A549 (cell line): ENCODE measurements around the gene PGPEP1. TPM values are rescaled to one million over a fixed set of nuclear protein-coding genes. Genes with fewer than 3 reads are reported as not detected.

ENCODE experiments used
- ATAC-seq, 2 experiments: fragments of 200-7000 bp in 1 of 2; fragments of >200 bp in 1 of 2; cut with Nextera tagmentation in 1 of 2; cut with Tn5 transposase in 1 of 2; 3 replicates each; pipeline versions ENCODE4 v1.8.0 to v1.9.1; 2018 to 2020; ENCODE audit warnings: mild to moderate bottlenecking in 1 of 2, moderate library complexity in 1 of 2
- CTCF ChIA-PET: fragments of 300-600 bp; sonication (Branson Sonifier 250); formaldehyde crosslinking; extraction: SDS; loops from one replicate; lab custom pipeline; 2021; ENCODE audit warnings: antibody characterized with exemption, inconsistent platforms; lab: Yijun Ruan, JAX
- POLR2A ChIA-PET: fragments of 350-600 bp; formaldehyde crosslinking; extraction: SDS; loops from one replicate; lab custom pipeline; 2021; ENCODE audit warnings: antibody characterized with exemption, inconsistent platforms; lab: Yijun Ruan, JAX
- DNase-seq, 2 experiments: peaks; one replicate each; pipeline versions ENCODE4 v3.0.0 to v3.0.0-alpha.2; 2011 to 2016; ENCODE audit warnings: low read depth in 1 of 2, low spot score in 1 of 2
- FAIRE-seq: peaks from 2 replicates; lab custom pipeline; 2011; peaks lifted over from hg19 to GRCh38; lab: Jason Lieb, UNC
- H3K27ac ChIP-seq, 2 experiments: fragments of >200 bp; sonication (Bioruptor Twin); formaldehyde crosslinking; 3 replicates each; pipeline ENCODE4 v1.5.1; 2016 to 2017
- H3K4me1 ChIP-seq: fragments of >200 bp; sonication (Bioruptor Twin); formaldehyde crosslinking; 3 replicates; pipeline ENCODE4 v1.6.1; 2016
- H3K4me2 ChIP-seq: fragments of >200 bp; sonication (Bioruptor Twin); formaldehyde crosslinking; 3 replicates; pipeline ENCODE4 v1.6.1; 2016
- H3K4me3 ChIP-seq: fragments of >200 bp; sonication (Bioruptor Twin); formaldehyde crosslinking; 3 replicates; pipeline ENCODE4 v1.5.1; 2016
- H3K9me3 ChIP-seq: fragments of >200 bp; sonication (Bioruptor Twin); formaldehyde crosslinking; 3 replicates; pipeline ENCODE4 v1.6.1; 2016
- EHF ChIP-seq: fragments of 250-450 bp; sonication (Bioruptor Pico); IDR thresholded peaks from 2 replicates; pipeline ENCODE4 v1.5.0; 2020; ENCODE audit warnings: mild to moderate bottlenecking
- EP300 ChIP-seq, 2 experiments: fragments of >200 bp; sonication (Bioruptor Twin); formaldehyde crosslinking; IDR thresholded peaks; 2 replicates in 1 of 2; 3 replicates in 1 of 2; pipeline ENCODE4 v1.6.1; 2016 to 2017
- FOSL2 ChIP-seq, 2 experiments: fragments of 450-650 bp in 1 of 2; fragments of >200 bp in 1 of 2; sonication (Bioruptor Twin) in 1 of 2; formaldehyde crosslinking; IDR thresholded peaks; 2 replicates each; pipeline versions ENCODE4 v1.5.0 to v1.6.1; 2016 to 2020; ENCODE audit warnings: mild to moderate bottlenecking in 1 of 2, moderate library complexity in 1 of 2
- GATA3 ChIP-seq: IDR thresholded peaks from 2 replicates; pipeline ENCODE4 v1.6.1; 2012; ENCODE audit warnings: borderline replicate concordance
- HDAC2 ChIP-seq: fragments of 200-600 bp; sonication (generic); IDR thresholded peaks from 2 replicates; pipeline ENCODE4 v1.6.1; 2016
- KDM1A ChIP-seq: fragments of 200-600 bp; sonication (generic); IDR thresholded peaks from 2 replicates; pipeline ENCODE4 v1.6.1; 2016; ENCODE audit warnings: low read depth, mild to moderate bottlenecking
- NFE2L2 ChIP-seq: fragments of 150-350 bp; conservative IDR thresholded peaks from 2 replicates; pipeline ENCODE4 v1.6.1; 2014; ENCODE audit warnings: low read length
- PHF8 ChIP-seq: fragments of 200-600 bp; sonication (generic); IDR thresholded peaks from 2 replicates; pipeline ENCODE4 v1.6.1; 2016; ENCODE audit warnings: low read depth, mild to moderate bottlenecking, antibody characterized with exemption, moderate library complexity, borderline replicate concordance
- POLR2AphosphoS2 ChIP-seq: conservative IDR thresholded peaks from 2 replicates; pipeline ENCODE4 v1.6.1; 2012; ENCODE audit warnings: low read length, improper control_type of control experiment, inconsistent platforms
- RAD21 ChIP-seq, 2 experiments: fragments of >200 bp in 1 of 2; sonication (Bioruptor Twin) in 1 of 2; formaldehyde crosslinking in 1 of 2; IDR thresholded peaks in 1 of 2; conservative IDR thresholded peaks in 1 of 2; 2 replicates in 1 of 2; 3 replicates in 1 of 2; pipeline ENCODE4 v1.6.1; 2012 to 2018; ENCODE audit warnings: inconsistent platforms in 1 of 2
- SMC3 ChIP-seq: fragments of >200 bp; sonication (Bioruptor Twin); formaldehyde crosslinking; IDR thresholded peaks from 3 replicates; pipeline ENCODE4 v1.6.1; 2018; ENCODE audit warnings: inconsistent platforms
- SREBF2 ChIP-seq: fragments of 450-650 bp; IDR thresholded peaks from 2 replicates; pipeline ENCODE4 v1.6.1; 2014; ENCODE audit warnings: mild to moderate bottlenecking, moderate library complexity
- ZC3H11A ChIP-seq: fragments of 450-650 bp; IDR thresholded peaks from 2 replicates; pipeline ENCODE4 v1.6.1; 2014; ENCODE audit warnings: antibody characterized with exemption, mild to moderate bottlenecking
- ZSCAN20 ChIP-seq: fragments of 250-450 bp; sonication (Bioruptor Pico); IDR thresholded peaks from 2 replicates; pipeline ENCODE4 v1.8.0; 2022; ENCODE audit warnings: mild to moderate bottlenecking, moderate library complexity
- WGBS: methylation state at CpG from one replicate; pipeline ENCODE4 v1.1.6; 2017; ENCODE audit errors: missing lambda C conversion rate; 5-methylcytosine and 5-hydroxymethylcytosine counted together
- polyA plus RNA-seq, 4 experiments: library from polyadenylated mRNA; depleted of rRNA in 3 of 4; stranded (reverse); fragments of >200 nt; fragmentation: RNase III in 1 of 4; extraction: RNeasy Plus Mini Kit Qiagen cat#74134 plus additional on column Dnase treatment in 1 of 4; gene quantifications; 2 replicates in 3 of 4; 3 replicates in 1 of 4; pipeline ENCODE4 v1.2.3, GENCODE V29; 2011 to 2017
- TF ChIP-seq, protein P1 (sequence below): fragments of 450-650 bp; IDR thresholded peaks from 2 replicates; pipeline ENCODE4 v1.6.1; 2014; ENCODE audit warnings: antibody characterized with exemption
- TF ChIP-seq, protein P2 (sequence below): fragments of 250-450 bp; sonication (Bioruptor Pico); IDR thresholded peaks from 2 replicates; pipeline ENCODE4 v1.5.0; 2020; ENCODE audit warnings: low read depth, mild to moderate bottlenecking, moderate library complexity
- TF ChIP-seq, protein P3 (sequence below): fragments of >200 bp; sonication (Bioruptor Twin); formaldehyde crosslinking; IDR thresholded peaks from 3 replicates; pipeline ENCODE4 v1.5.1; 2016

PGPEP1 gene
- polyA plus RNA-seq, 2 of the 4 experiments (the other 2 are of a cell fraction) = 5.3 to 7.1 TPM

DNA sequence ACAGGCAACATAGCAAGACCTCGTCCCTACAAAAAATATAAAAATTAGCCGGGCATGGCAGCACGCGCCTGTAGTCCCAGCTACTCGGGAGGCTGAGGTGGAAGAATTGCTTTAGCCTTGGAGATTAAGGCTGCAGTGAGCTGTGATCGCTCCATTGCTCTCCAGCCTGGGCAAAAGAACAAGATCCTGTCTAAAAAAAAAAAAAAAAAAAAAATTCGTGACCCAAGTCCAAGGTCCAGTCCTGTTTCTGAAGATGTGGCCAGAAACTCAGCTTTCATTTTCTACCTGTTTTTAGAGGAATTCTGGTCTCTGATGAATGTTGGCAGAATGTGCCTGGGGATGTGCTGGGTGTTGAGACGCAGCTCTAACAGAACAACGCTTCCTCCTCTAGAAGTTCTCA lies 1.9 kb upstream of the PGPEP1 start:
- no peak for FAIRE-seq

DNA sequence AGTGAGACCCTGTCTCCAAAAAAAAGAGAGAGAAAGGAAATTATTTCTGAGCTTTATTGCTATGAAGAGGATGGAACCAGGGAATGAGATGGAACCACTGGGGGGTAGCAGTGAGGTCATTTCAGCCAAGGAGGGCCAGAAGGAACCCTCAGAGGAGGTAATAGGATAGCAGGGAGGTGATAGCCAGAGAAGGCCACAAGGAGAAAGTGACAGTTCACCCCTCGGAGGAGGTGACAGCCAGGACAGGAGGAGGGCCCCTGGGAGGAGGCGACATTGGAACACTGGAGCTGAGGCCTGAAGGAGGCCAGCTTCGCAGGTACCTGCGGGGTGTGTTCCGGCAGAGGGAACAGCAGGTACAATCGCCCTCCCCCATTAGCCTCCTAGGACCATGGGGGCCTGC lies 675 bp upstream of the PGPEP1 start:
- peaks cover 12% of the 10 kb centered on the region for H3K4me1 ChIP-seq
- peak overlapping the region; percentile 99 for H3K4me2 ChIP-seq
- peak; percentile 21 to 44; a peak in 2 of 5 replicates for TF ChIP-seq RAD21 (conservative IDR thresholded peaks at IDR 0.05 in 1 of 2, IDR thresholded peaks at IDR 0.05 in 1 of 2)
- peak; percentile 39; the same call in 2 of the 3 replicates for TF ChIP-seq SMC3
- no peak for TF ChIP-seq POLR2AphosphoS2
- no peak for TF ChIP-seq GATA3
- no peak for TF ChIP-seq EP300 (IDR thresholded peaks at IDR 0.05)
- TF ChIP-seq, protein P1, sequence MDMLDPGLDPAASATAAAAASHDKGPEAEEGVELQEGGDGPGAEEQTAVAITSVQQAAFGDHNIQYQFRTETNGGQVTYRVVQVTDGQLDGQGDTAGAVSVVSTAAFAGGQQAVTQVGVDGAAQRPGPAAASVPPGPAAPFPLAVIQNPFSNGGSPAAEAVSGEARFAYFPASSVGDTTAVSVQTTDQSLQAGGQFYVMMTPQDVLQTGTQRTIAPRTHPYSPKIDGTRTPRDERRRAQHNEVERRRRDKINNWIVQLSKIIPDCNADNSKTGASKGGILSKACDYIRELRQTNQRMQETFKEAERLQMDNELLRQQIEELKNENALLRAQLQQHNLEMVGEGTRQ = no peak
- TF ChIP-seq, protein P2, sequence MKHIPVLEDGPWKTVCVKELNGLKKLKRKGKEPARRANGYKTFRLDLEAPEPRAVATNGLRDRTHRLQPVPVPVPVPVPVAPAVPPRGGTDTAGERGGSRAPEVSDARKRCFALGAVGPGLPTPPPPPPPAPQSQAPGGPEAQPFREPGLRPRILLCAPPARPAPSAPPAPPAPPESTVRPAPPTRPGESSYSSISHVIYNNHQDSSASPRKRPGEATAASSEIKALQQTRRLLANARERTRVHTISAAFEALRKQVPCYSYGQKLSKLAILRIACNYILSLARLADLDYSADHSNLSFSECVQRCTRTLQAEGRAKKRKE = no peak
- TF ChIP-seq, protein P3, sequence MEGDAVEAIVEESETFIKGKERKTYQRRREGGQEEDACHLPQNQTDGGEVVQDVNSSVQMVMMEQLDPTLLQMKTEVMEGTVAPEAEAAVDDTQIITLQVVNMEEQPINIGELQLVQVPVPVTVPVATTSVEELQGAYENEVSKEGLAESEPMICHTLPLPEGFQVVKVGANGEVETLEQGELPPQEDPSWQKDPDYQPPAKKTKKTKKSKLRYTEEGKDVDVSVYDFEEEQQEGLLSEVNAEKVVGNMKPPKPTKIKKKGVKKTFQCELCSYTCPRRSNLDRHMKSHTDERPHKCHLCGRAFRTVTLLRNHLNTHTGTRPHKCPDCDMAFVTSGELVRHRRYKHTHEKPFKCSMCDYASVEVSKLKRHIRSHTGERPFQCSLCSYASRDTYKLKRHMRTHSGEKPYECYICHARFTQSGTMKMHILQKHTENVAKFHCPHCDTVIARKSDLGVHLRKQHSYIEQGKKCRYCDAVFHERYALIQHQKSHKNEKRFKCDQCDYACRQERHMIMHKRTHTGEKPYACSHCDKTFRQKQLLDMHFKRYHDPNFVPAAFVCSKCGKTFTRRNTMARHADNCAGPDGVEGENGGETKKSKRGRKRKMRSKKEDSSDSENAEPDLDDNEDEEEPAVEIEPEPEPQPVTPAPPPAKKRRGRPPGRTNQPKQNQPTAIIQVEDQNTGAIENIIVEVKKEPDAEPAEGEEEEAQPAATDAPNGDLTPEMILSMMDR = peak; percentile 30; the same call in 2 of the 3 replicates
- TF ChIP-seq KDM1A = no peak
- no peak for TF ChIP-seq ZSCAN20 (CRISPR knock-in tag)
- no peak for TF ChIP-seq EHF (CRISPR knock-in tag)
- no peak for TF ChIP-seq PHF8
- no peak for TF ChIP-seq HDAC2
- TF ChIP-seq NFE2L2 = no peak
- ATAC-seq = peak; percentile 75 to 79
- DNase-seq = peak; percentile 48 to 50
- peak overlapping the region; percentile 60; the same call in 2 of the 3 replicates for H3K4me3 ChIP-seq
- peak overlapping the region; percentile 69 to 87; a peak in 5 of 6 replicates for H3K27ac ChIP-seq
- CTCF ChIA-PET = interaction anchor here (0.6 to 4.9 kb wide), 17 partner anchors 10 to 212 kb away, joined by 3 to 42 read pairs (median 5); partner anchors contain the start of genes LRRC25 and LSM4
- FAIRE-seq = no peak
- POLR2A ChIA-PET = interaction anchor here (1.1 to 2.5 kb wide), 6 partner anchors 11 to 65 kb away, joined by 3 to 18 read pairs (median 5); partner anchors contain the start of genes GDF15, IQCN, JUND and LSM4
- 54% methylated on average over 6 of the region's 6 CpGs for WGBS
- no peaks in the 10 kb centered on the region for H3K9me3 ChIP-seq

More for the DNA sequence above, 1.9 kb upstream of the PGPEP1 start:
- ATAC-seq (no peak), DNase-seq (no peak)
- 73% methylated on average over 9 of the region's 9 CpGs for WGBS
- H3K4me1 ChIP-seq = peaks cover 12% of the 10 kb centered on the region
- no peak overlapping the region for H3K4me2 ChIP-seq
- no peak overlapping the region for H3K27ac ChIP-seq
- ChIA-PET CTCF (interaction anchor here (0.6 to 4.9 kb wide), 15 partner anchors 9 to 147 kb away, joined by 3 to 42 read pairs (median 5); partner anchors contain the start of genes LRRC25 and LSM4), POLR2A (interaction anchor here (1.1 to 2.5 kb wide), 3 partner anchors 52 to 64 kb away, joined by 3 to 18 read pairs (median 7); partner anchors contain the start of genes IQCN and JUND)
- H3K4me3 ChIP-seq = no peak overlapping the region
- H3K9me3 ChIP-seq = no peaks in the 10 kb centered on the region
- TF ChIP-seq SREBF2 = no peak
- TF ChIP-seq ZC3H11A = no peak

DNA sequence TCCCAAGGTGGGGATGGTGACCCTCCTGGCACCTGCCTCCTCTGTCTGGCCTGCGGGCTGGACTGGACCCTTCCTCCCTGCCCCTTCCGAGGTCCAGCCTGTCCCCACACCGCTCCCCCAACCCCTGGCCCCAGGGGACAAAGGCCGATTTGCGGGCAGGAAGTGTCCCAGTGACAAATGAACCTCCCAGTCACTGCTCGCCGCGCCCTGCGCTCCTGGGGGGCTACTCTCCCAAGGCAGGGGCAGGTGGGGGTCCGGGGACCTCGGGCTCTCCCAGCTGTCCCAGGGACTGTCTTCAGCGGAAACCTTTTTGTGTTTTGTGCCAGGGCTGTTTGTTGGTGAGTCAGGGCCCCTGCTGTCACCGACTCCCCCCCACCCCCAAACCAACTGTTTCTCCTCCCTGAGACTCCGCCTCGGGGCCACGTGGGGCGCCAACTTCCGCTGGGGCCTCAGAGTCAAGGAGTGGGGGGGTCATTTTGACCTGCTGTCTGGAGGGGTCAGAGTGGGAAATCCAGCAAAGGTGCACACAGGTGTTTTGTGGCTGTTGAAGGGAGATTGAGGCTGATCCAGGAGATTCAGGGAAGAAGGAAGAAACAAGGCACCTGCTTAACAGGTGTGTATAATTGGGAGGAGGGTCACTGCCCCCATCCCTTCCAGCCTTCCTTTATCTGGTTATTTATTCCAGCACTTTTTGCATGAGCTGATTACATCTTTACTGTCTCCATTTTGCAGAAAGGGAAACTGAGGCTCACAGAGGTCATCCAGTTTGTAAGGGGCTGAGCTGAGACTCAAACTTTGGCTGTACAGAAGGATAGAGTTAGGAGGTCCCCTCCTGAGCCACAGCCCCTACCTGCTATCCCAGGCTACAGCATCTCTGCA lies 831 bp downstream of the PGPEP1 start:
- peak overlapping the region; percentile 60 for H3K4me3 ChIP-seq
- no peaks in the 10 kb centered on the region for H3K9me3 ChIP-seq
- DNase-seq (no peak), FAIRE-seq (no peak), ATAC-seq (peak; percentile 57 to 59)
- TF ChIP-seq, protein P1 = peak; percentile 65
- TF ChIP-seq FOSL2 (IDR thresholded peaks at IDR 0.05) (no peak), FOSL2 (CRISPR knock-in tag; IDR thresholded peaks at IDR 0.05) (0 out of 2 replicates have a peak, but pooled peaks have one; percentile 10), ZC3H11A (no peak)
- no CpG with 5 or more reads among the region's 18 CpGs for WGBS
- CTCF ChIA-PET = interaction anchor here (0.8 to 2.4 kb wide), 6 partner anchors 10 to 89 kb away, joined by 3 to 11 read pairs (median 4); no protein-coding TSS in a partner anchor
- peak overlapping the region; percentile 99 for H3K4me2 ChIP-seq
- peak overlapping the region; percentile 69 to 87 for H3K27ac ChIP-seq
- POLR2A ChIA-PET = no interaction called here
- H3K4me1 ChIP-seq = peaks cover 12% of the 10 kb centered on the region
